Airway epithelial cell (primary cell): ENCODE measurements around the gene PLA2G1B. TPM values are rescaled to one million over a fixed set of nuclear protein-coding genes. Genes with fewer than 3 reads are reported as not detected.

Experiments used
- total RNA-seq: library from RNA; depleted of rRNA; stranded (reverse); fragments of >200 nt; gene quantifications from 2 replicates; pipeline ENCODE4 v1.2.3, GENCODE V29; 2015

The PLA2G1B gene
- not detected in 2 replicates for total RNA-seq

GRCh38 chr12:120327593-120327992 lies at the start of gene PLA2G1B:
Gene PLA2G1B, minus strand, starts transcription at chr12:120327779. Its CDS starts 26 bp downstream, at chr12:120327753.

GRCh38 chr12:120368789-120369602 lies 41.4 kb upstream of the PLA2G1B start, which contains the start of gene MSI1:
Gene MSI1, minus strand, starts transcription at chr12:120369164. Its CDS starts 73 bp downstream, at chr12:120369091.

GRCh38 chr12:120301962-120302815 lies 25.4 kb downstream of the PLA2G1B start, which contains the start of gene SIRT4:
Gene SIRT4, plus strand, starts transcription at chr12:120302321. Its CDS starts 1,241 bp downstream, at chr12:120303562.

GRCh38 chr12:120292661-120293531 lies 34.7 kb downstream of the PLA2G1B start, which contains the start of gene RNU4-1:
Gene RNU4-1, minus strand, starts transcription at chr12:120293237.

Other genes with a start within 250 kb of the PLA2G1B start
- 20.8 and 27.3 TPM in 2 replicates for gene RAB35, start 211.0 kb downstream of the PLA2G1B start, total RNA-seq
- gene GCN1, start 133.1 kb downstream of the PLA2G1B start, total RNA-seq = 60.8 and 79.6 TPM in 2 replicates
- gene RPLP0, start 126.7 kb downstream of the PLA2G1B start, total RNA-seq = 3,668 and 4,655 TPM in 2 replicates
- 91.9 and 113 TPM in 2 replicates for gene PXN, start 62.0 kb downstream of the PLA2G1B start, total RNA-seq
- under 0.01 TPM in 2 replicates for gene RNU4-2, start 35.9 kb downstream of the PLA2G1B start, total RNA-seq
- under 0.01 TPM in 2 replicates for gene RNU4-1, start 34.5 kb downstream of the PLA2G1B start, total RNA-seq
- gene SIRT4, start 25.5 kb downstream of the PLA2G1B start, total RNA-seq = 1.5 TPM in 2 replicates
- not detected in 2 replicates for gene MSI1, start 41.4 kb upstream of the PLA2G1B start, total RNA-seq
- gene COX6A1, start 110.3 kb upstream of the PLA2G1B start, total RNA-seq = 633 and 734 TPM in 2 replicates
- gene TRIAP1, start 118.6 kb upstream of the PLA2G1B start, total RNA-seq = 33.4 and 34.3 TPM in 2 replicates
- 14.6 and 14.8 TPM in 2 replicates for gene GATC, start 118.7 kb upstream of the PLA2G1B start, total RNA-seq
- gene SRSF9, start 142.0 kb upstream of the PLA2G1B start, total RNA-seq = 145 and 151 TPM in 2 replicates
- 392 and 421 TPM in 2 replicates for gene DYNLL1, start 168.3 kb upstream of the PLA2G1B start, total RNA-seq
- gene COQ5, start 201.4 kb upstream of the PLA2G1B start, total RNA-seq = 22.2 and 27.7 TPM in 2 replicates
- 66.5 and 90.9 TPM in 2 replicates for gene RNF10, start 206.6 kb upstream of the PLA2G1B start, total RNA-seq